Effector memory CD8-positive, alpha-beta T cell (primary cell): ENCODE data around the gene NUP210.
A peak's percentile ranks its signal among the peaks of the same experiment; 100 is the strongest.
"Not testable (repeated sequence)": the region's sequence is repeated elsewhere in the genome, so short reads cannot be mapped to it uniquely, and the experiment has no call there.

Experiments
- ATAC-seq: fragments of 150-1000 bp; cut with Tn5 transposase; replicated peaks from 2 replicates; pipeline ENCODE4 v1.10.0; 2021; ENCODE audit warnings: mild to moderate bottlenecking, moderate library complexity
- DNase-seq, 3 experiments: peaks; one replicate each; pipeline ENCODE4 v3.0.0; 2021
- H3K27ac Mint-ChIP-seq, 2 donors: one replicate each; pipeline ENCODE4 v1.8.0; 2022; ENCODE audit warnings: mild to moderate bottlenecking in 2 of 2, mixed read lengths in 2 of 2, moderate library complexity in 2 of 2
- H3K27me3 Mint-ChIP-seq, 2 donors: one replicate each; pipeline ENCODE4 v1.8.0; 2022; ENCODE audit warnings: mixed read lengths in 2 of 2
- H3K36me3 Mint-ChIP-seq: one replicate; pipeline ENCODE4 v1.8.0; 2022; ENCODE audit warnings: mild to moderate bottlenecking, moderate library complexity, mixed read lengths; ENCODE audit not compliant: insufficient read depth
- H3K4me1 Mint-ChIP-seq, 2 donors: one replicate each; pipeline ENCODE4 v1.8.0; 2022; ENCODE audit warnings: low read depth in 2 of 2, mixed read lengths in 2 of 2
- H3K4me3 Mint-ChIP-seq, 2 donors: one replicate each; pipeline ENCODE4 v1.8.0; 2022; ENCODE audit warnings: mild to moderate bottlenecking in 2 of 2, mixed read lengths in 2 of 2, moderate library complexity in 2 of 2
- H3K9me3 Mint-ChIP-seq, 2 donors: one replicate each; pipeline ENCODE4 v1.8.0; 2022; ENCODE audit warnings: mixed read lengths in 2 of 2

NUP210 gene

GRCh38 chr3:13452490-13453335 lies 32.6 kb upstream of the NUP210 start:
- Mint-ChIP-seq H3K4me1 (peaks cover 4 to 14% of the 10 kb centered on the region in 2 donors), H3K27ac (peak overlapping the region in 1 of 2 donors; percentile 89), H3K36me3 (peaks cover 12% of the 10 kb centered on the region), H3K4me3 (peak overlapping the region; percentile 92 to 95), H3K27me3 (no peaks in the 10 kb centered on the region), H3K9me3 (no peaks in the 10 kb centered on the region)
- DNase-seq, result peak; percentile 42 to 59 (median 45)
- peak; percentile 23 for ATAC-seq

GRCh38 chr3:13451301-13451673 lies 31.2 kb upstream of the NUP210 start:
- peak; percentile 23 for ATAC-seq
- DNase-seq, result no peak
- Mint-ChIP-seq H3K27me3 (no peaks in the 10 kb centered on the region), H3K36me3 (peaks cover 12% of the 10 kb centered on the region), H3K4me1 (peaks cover 4 to 14% of the 10 kb centered on the region in 2 donors), H3K9me3 (no peaks in the 10 kb centered on the region), H3K27ac (peak overlapping the region in 1 of 2 donors; percentile 89), H3K4me3 (peak overlapping the region; percentile 92 to 95)

DNA sequence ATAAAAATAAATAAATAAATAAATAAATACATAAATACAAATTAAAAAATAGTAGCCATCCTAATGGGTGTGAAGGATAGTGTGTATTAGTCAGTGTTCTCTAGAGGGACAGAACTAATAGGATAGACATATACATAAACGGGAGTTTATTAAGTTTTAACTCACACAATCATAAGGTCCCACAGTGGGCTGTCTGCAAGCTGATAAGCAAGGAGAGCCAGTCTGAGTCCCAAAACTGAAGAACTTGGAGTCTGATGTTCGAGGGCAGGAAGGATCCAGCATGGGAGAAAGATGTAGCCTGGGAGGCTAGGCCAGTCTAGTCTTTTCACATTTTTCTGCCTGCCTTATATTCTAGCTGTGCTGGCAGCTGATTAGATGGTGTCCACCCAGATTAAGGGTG lies 22.8 kb upstream of the NUP210 start:
- not testable (repeated sequence) for H3K4me3 Mint-ChIP-seq, ATAC-seq, H3K4me1 Mint-ChIP-seq, DNase-seq, H3K27ac Mint-ChIP-seq, H3K9me3 Mint-ChIP-seq, H3K36me3 Mint-ChIP-seq, H3K27me3 Mint-ChIP-seq

GRCh38 chr3:13440204-13440817 lies 20.2 kb upstream of the NUP210 start:
- H3K27ac Mint-ChIP-seq, result no peak overlapping the region
- H3K4me1 Mint-ChIP-seq, result no peaks in the 10 kb centered on the region
- H3K27me3 Mint-ChIP-seq, result peaks cover 0 to 4% of the 10 kb centered on the region in 2 donors
- peaks cover 4% of the 10 kb centered on the region for H3K36me3 Mint-ChIP-seq
- DNase-seq (no peak), ATAC-seq (no peak)
- no peaks in the 10 kb centered on the region for H3K9me3 Mint-ChIP-seq
- no peak overlapping the region for H3K4me3 Mint-ChIP-seq

GRCh38 chr3:13436213-13436612 lies 16.1 kb upstream of the NUP210 start:
- not testable (repeated sequence) for H3K27ac Mint-ChIP-seq, ATAC-seq, H3K4me3 Mint-ChIP-seq, H3K36me3 Mint-ChIP-seq, H3K9me3 Mint-ChIP-seq, H3K4me1 Mint-ChIP-seq, DNase-seq, H3K27me3 Mint-ChIP-seq

DNA sequence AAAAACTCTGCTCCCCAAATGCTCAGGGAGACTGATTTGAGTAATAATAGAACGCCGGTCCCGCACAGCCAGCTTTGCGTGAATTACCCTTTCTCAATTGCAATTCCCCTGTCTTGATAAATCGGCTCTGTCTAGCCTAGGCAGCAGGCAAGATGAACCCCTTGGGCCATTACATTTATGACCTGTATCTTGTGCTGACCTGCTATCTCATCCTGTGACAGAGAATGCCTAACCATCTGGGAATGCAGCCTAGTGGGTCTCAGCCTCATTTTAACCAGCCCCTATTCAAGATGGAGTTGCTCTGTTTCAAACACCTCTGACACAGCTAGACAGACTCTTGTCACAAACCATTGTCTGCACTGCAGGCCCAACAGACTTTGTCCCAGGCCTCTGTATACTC lies 13.8 kb upstream of the NUP210 start:
- H3K9me3 Mint-ChIP-seq, result no peaks in the 10 kb centered on the region
- peaks cover 0 to 4% of the 10 kb centered on the region in 2 donors for H3K27me3 Mint-ChIP-seq
- H3K27ac Mint-ChIP-seq, result no peak overlapping the region
- no peak overlapping the region for H3K4me3 Mint-ChIP-seq
- peaks cover 2% of the 10 kb centered on the region for H3K36me3 Mint-ChIP-seq
- DNase-seq (no peak), ATAC-seq (no peak)
- no peaks in the 10 kb centered on the region for H3K4me1 Mint-ChIP-seq

GRCh38 chr3:13432093-13432492 lies 12.0 kb upstream of the NUP210 start:
- no peak for ATAC-seq

DNA sequence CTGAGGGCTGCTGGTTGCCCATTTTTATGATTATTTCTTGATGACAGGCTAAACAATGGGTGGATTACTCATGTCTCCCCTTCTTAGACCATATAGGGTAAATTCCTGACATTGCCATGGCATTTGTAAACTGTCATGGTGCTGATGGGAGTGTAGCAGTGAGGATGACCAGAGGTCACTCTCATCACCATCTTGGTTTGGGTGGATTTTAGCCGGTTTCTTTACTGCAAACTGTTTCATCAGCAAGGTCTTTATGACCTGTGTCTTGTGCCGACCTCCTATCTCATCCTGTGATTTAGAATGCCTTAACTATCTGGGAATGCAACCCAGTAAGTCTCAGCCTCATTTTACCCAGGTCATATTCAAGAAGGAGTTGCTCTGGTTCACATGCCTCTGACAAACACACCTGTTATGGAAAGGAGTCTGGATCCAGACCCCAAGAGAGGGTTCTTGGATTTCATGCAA lies 10.3 kb upstream of the NUP210 start:
- ATAC-seq, H3K27ac Mint-ChIP-seq, H3K36me3 Mint-ChIP-seq, H3K27me3 Mint-ChIP-seq, DNase-seq, H3K9me3 Mint-ChIP-seq, H3K4me3 Mint-ChIP-seq, H3K4me1 Mint-ChIP-seq: not testable (repeated sequence)

More at GRCh38 chr3:13432093-13432492, 12.0 kb upstream of the NUP210 start:
- no peak overlapping the region for H3K27ac Mint-ChIP-seq
- peaks cover 2% of the 10 kb centered on the region for H3K36me3 Mint-ChIP-seq
- H3K4me1 Mint-ChIP-seq, result peaks cover 8 to 9% of the 10 kb centered on the region in 2 donors
- DNase-seq, result no peak
- peaks cover 0 to 4% of the 10 kb centered on the region in 2 donors for H3K27me3 Mint-ChIP-seq
- H3K4me3 Mint-ChIP-seq, result no peak overlapping the region
- H3K9me3 Mint-ChIP-seq, result no peaks in the 10 kb centered on the region

DNA sequence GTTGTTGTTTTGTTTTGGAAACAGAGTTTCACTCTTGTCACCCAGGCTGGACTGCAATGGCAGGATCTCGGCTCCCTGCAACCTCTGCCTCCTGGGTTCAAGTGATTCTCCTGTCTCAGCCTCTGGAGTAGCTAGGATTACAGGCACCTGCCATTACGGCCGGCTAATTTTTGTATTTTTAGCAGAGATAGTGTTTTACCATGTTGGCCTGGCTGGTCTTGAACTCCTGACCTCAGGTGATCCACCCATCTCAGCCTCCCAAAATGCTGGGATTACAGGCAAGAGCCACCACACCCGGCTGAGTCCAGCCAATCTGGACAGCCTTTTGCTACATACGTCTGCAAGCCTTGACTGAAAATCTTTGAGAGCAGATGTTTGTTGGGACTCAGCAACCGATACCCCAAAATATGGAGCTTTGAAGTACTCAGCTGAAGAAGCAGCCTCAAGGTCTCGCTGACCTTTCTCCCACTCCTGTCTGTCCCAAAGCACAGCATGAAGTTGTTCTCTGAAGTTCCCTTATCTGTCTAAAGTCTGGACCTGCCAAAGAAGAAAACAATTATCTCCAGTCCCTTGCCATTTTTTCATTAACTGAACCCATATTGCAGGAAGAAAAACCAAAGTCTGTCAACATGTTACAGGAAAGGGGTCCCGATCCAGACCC lies 9.6 kb upstream of the NUP210 start:
- Mint-ChIP-seq H3K27me3 (no peaks in the 10 kb centered on the region), H3K4me3 (no peak overlapping the region), H3K36me3 (no peaks in the 10 kb centered on the region), H3K4me1 (peaks cover 8 to 9% of the 10 kb centered on the region in 2 donors), H3K27ac (no peak overlapping the region), H3K9me3 (no peaks in the 10 kb centered on the region)
- DNase-seq (no peak), ATAC-seq (no peak)

- not testable (repeated sequence) for H3K27me3 Mint-ChIP-seq, H3K4me3 Mint-ChIP-seq, H3K4me1 Mint-ChIP-seq, H3K36me3 Mint-ChIP-seq, H3K9me3 Mint-ChIP-seq, DNase-seq, ATAC-seq
- peak overlapping the region; percentile 17 to 85 for H3K27ac Mint-ChIP-seq
Measured at GRCh38 chr3:13428678-13429077, 8.6 kb upstream of the NUP210 start.

DNA sequence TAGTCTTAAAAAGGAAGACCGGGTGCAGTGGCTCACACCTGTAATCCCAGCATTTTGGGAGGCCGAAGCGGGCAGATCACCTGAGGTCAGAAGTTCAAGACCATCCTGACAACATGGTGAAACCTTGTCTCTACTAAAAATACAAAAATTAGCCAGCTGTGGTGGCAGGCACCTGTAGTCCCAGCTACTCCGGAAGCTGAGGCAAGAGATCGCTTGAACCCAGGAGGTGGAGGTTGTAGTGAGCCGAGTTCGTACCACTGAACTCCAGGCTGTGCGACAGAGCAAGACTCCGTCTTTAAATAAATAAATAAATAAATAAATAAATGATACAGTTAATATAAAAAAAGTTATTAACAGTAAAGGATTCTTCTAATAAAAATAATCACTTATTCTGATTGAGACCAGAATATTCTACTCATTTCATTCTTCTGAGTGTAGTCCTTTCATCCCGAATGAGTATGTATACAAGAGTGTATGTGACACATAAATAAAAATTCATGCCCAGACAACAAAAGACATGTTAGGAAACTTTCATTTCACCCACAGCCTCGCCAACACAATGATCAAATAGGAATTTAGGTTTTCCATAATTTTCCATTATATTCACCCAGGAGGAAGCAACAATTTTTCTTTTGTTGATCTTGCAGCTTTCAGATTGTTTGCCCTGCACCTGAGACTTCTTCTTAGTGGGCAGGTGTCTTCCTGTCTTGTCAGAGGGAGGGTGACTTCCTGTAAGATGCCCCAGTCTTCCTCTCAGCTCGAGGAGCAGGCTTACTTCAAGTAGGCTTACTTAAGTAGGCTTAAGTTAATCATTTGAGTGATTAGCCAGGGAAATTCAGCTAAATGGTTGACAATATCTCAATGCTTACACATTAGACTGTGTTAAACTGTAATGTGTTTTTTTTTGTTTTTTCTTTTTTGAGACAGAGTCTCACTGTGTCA lies 7.8 kb upstream of the NUP210 start:
- H3K4me1 Mint-ChIP-seq, result peaks cover 8 to 9% of the 10 kb centered on the region in 2 donors
- peak overlapping the region; percentile 59 to 64 for H3K4me3 Mint-ChIP-seq
- no peaks in the 10 kb centered on the region for H3K27me3 Mint-ChIP-seq
- peak overlapping the region; percentile 17 to 85 for H3K27ac Mint-ChIP-seq
- DNase-seq, result peak in 1 of 3 experiments; percentile 17
- no peaks in the 10 kb centered on the region for H3K9me3 Mint-ChIP-seq
- no peaks in the 10 kb centered on the region for H3K36me3 Mint-ChIP-seq
- ATAC-seq, result peak; percentile 99

GRCh38 chr3:13426591-13426990 lies 6.5 kb upstream of the NUP210 start:
- no peak for ATAC-seq
- no peaks in the 10 kb centered on the region for H3K27me3 Mint-ChIP-seq
- no peak overlapping the region for H3K4me3 Mint-ChIP-seq
- H3K4me1 Mint-ChIP-seq, result peaks cover 8 to 11% of the 10 kb centered on the region in 2 donors
- H3K9me3 Mint-ChIP-seq, result no peaks in the 10 kb centered on the region
- no peaks in the 10 kb centered on the region for H3K36me3 Mint-ChIP-seq
- no peak overlapping the region for H3K27ac Mint-ChIP-seq
- no peak for DNase-seq

DNA sequence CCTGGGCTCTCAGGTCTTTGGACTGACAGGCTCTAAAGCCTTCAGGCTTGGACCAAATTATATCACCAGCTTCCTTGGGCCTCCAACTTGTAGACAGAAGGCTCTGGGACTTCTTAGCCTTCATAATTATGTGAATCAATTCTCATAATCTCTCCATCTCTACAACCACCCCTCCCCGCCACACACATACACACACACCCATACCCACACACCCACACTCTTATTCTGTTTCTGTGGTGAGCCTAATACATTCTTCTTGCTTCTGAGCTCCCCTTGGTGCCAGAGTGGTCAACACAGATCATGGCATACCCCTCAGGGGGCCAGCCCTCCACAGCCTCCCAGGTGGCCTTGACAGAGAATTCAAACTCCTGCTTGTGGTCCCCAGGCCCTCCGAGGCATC lies 5.6 kb upstream of the NUP210 start:
- Mint-ChIP-seq H3K27me3 (no peaks in the 10 kb centered on the region), H3K36me3 (peaks cover 5% of the 10 kb centered on the region), H3K4me3 (no peak overlapping the region), H3K27ac (peak overlapping the region in 1 of 2 donors; percentile 24), H3K4me1 (peaks cover 16 to 20% of the 10 kb centered on the region in 2 donors), H3K9me3 (no peaks in the 10 kb centered on the region)
- no peak for DNase-seq
- ATAC-seq, result no peak
